ENCODE data around the gene SYT17.

Gene SYT17

GRCh38 chr16:19295393-19295792 is 127.4 kb downstream of the SYT17 start:
- DNase-seq = no peak

GRCh38 chr16:19297454-19297853 is 129.4 kb downstream of the SYT17 start:
- DNase-seq = no peak

- DNase-seq = no peak
Measured at GRCh38 chr16:19299565-19299964, 131.5 kb downstream of the SYT17 start.

- no peak for DNase-seq
Measured at GRCh38 chr16:19301931-19302330, 133.9 kb downstream of the SYT17 start.

GRCh38 chr16:19304750-19305149 is 136.7 kb downstream of the SYT17 start:
- DNase-seq = no peak

GRCh38 chr16:19305443-19305842 is 137.4 kb downstream of the SYT17 start:
- no peak for DNase-seq

- DNase-seq = no peak
Measured at GRCh38 chr16:19307587-19308241, 139.7 kb downstream of the SYT17 start.

GRCh38 chr16:19308392-19308791 is 140.4 kb downstream of the SYT17 start:
- no peak for DNase-seq

GRCh38 chr16:19309178-19309577 is 141.1 kb downstream of the SYT17 start:
- DNase-seq = no peak

GRCh38 chr16:19314718-19315425 is 146.8 kb downstream of the SYT17 start:
- DNase-seq = no peak

GRCh38 chr16:19315889-19316433 is 147.9 kb downstream of the SYT17 start:
- no peak for DNase-seq

GRCh38 chr16:19316846-19317245 is 148.8 kb downstream of the SYT17 start:
- DNase-seq = no peak
